GM20000 (cell line): Measurements from ENCODE around the gene BEND5.

Experiments used
- DNase-seq: peaks from one replicate; pipeline ENCODE4 v3.0.0; 2012; ENCODE audit warnings: low spot score
- TF ChIP-seq, protein P1 (sequence below): IDR thresholded peaks from 2 replicates; pipeline ENCODE4 v1.5.1; 2012; ENCODE audit warnings: mild to moderate bottlenecking, control low read depth; ENCODE audit errors: extremely low read depth, missing control alignments

Gene BEND5

GRCh38 chr1:48753293-48753692 lies 23.4 kb downstream of the BEND5 start:
- TF ChIP-seq, protein P1, sequence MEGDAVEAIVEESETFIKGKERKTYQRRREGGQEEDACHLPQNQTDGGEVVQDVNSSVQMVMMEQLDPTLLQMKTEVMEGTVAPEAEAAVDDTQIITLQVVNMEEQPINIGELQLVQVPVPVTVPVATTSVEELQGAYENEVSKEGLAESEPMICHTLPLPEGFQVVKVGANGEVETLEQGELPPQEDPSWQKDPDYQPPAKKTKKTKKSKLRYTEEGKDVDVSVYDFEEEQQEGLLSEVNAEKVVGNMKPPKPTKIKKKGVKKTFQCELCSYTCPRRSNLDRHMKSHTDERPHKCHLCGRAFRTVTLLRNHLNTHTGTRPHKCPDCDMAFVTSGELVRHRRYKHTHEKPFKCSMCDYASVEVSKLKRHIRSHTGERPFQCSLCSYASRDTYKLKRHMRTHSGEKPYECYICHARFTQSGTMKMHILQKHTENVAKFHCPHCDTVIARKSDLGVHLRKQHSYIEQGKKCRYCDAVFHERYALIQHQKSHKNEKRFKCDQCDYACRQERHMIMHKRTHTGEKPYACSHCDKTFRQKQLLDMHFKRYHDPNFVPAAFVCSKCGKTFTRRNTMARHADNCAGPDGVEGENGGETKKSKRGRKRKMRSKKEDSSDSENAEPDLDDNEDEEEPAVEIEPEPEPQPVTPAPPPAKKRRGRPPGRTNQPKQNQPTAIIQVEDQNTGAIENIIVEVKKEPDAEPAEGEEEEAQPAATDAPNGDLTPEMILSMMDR: no peak

GRCh38 chr1:48750109-48750508 lies 26.6 kb downstream of the BEND5 start:
- DNase-seq: no peak
- TF ChIP-seq, protein P1: no peak

More at GRCh38 chr1:48753293-48753692, 23.4 kb downstream of the BEND5 start:
- no peak for DNase-seq

- TF ChIP-seq, protein P1: no peak
Measured at GRCh38 chr1:48749068-48749467, 27.6 kb downstream of the BEND5 start.

DNA sequence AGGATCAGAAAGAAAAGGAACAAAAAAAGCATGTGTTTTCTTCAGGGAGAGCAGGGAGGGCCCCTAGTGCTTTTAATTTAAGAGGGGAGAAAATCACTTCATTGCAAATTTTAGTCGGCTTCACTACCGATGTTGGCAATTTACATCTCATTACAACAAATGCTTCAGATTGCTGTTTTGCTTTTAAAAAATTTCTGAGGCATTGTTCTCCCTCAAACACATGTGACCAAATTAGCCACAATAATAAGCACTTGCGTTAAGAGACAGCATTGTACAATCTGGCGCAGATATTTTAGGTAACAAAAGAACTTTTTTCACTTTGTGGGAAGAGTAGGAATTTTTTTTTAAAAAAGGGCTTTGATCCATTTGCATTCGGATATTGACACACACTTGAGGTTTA lies 29.8 kb downstream of the BEND5 start:
- DNase-seq: no peak
- TF ChIP-seq, protein P1: no peak

More at GRCh38 chr1:48749068-48749467, 27.6 kb downstream of the BEND5 start:
- no peak for DNase-seq

GRCh38 chr1:48744032-48744431 lies 32.7 kb downstream of the BEND5 start:
- DNase-seq: no peak
- TF ChIP-seq, protein P1: no peak

GRCh38 chr1:48743480-48743879 lies 33.2 kb downstream of the BEND5 start:
- TF ChIP-seq, protein P1: no peak
- no peak for DNase-seq

GRCh38 chr1:48741380-48741779 lies 35.3 kb downstream of the BEND5 start:
- TF ChIP-seq, protein P1: no peak
- no peak for DNase-seq
